Cardiac muscle cell (in vitro differentiated cells and primary cell): ENCODE data around the gene GRPEL1. TPM values are rescaled to one million over a fixed set of nuclear protein-coding genes. Genes with fewer than 3 reads are reported as not detected.

ENCODE experiments used
- DNase-seq, 2 donors: peaks; one replicate each; pipeline versions ENCODE4 v3.0.0 to v3.0.0-alpha.2; 2010 to 2017; ENCODE audit warnings: low read depth in 1 of 2, low spot score in 1 of 2
- H3K27ac ChIP-seq: fragments of 200-600 bp; sonication (generic); 2 replicates; pipeline ENCODE4 v1.5.1; 2016
- H3K27me3 ChIP-seq: fragments of 200-600 bp; sonication (generic); 2 replicates; pipeline ENCODE4 v1.6.0; 2016; ENCODE audit warnings: control low read depth
- H3K36me3 ChIP-seq: fragments of 200-600 bp; sonication (generic); 2 replicates; pipeline ENCODE4 v1.5.1; 2016; ENCODE audit warnings: control low read depth
- H3K4me1 ChIP-seq: fragments of 200-600 bp; sonication (generic); 2 replicates; pipeline ENCODE4 v1.8.1; 2017; ENCODE audit warnings: low read depth, mild to moderate bottlenecking, mixed run types
- H3K4me3 ChIP-seq: fragments of 200-600 bp; sonication (generic); 2 replicates; pipeline ENCODE4 v1.5.1; 2016; ENCODE audit warnings: mild to moderate bottlenecking
- H3K9me3 ChIP-seq: fragments of 200-600 bp; sonication (generic); 2 replicates; pipeline ENCODE4 v1.5.1; 2017; ENCODE audit warnings: low read depth, mild to moderate bottlenecking, control low read depth
- CTCF ChIP-seq: IDR thresholded peaks from 2 replicates; pipeline ENCODE4 v1.5.1; 2012; ENCODE audit warnings: low read depth, mild to moderate bottlenecking, low read length
- polyA plus RNA-seq: library from polyadenylated mRNA; unstranded; fragments of >200 nt; fragmentation: Nextera tagmentation; extraction: Ambion mirVana; gene quantifications from 2 replicates; pipeline ENCODE4 v1.2.1, GENCODE V29; 2016
- total RNA-seq: library from RNA; depleted of rRNA; stranded (reverse); fragments of >200 nt; gene quantifications from 2 replicates; pipeline ENCODE4 v1.2.3, GENCODE V29; 2016

GRPEL1 gene
- total and polyA plus RNA-seq, 2 experiments from 2014 or later = 21.2 to 57.8 TPM

DNA sequence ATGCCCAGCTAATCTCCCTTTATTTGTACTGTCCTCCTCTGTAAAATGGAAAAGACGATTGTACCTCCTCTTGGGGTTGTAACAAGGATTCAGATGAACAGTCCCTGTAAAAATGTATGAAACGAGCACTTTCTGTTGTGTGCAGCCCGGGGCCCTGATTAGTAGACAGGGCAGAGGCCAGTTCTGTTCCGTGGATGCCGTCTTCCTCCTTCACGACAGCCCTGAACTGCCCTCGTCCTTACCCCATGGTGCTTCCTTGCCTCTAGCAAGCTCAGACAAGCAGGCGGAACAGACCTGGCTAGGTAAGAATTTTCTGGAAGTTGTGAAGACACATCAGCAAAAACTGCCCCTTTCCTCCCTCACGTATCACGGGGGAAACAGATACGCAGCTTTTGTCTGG, 47.0 kb downstream of the GRPEL1 start:
- DNase-seq = no peak
- Histone ChIP-seq H3K9me3 (no peaks in the 10 kb centered on the region), H3K4me3 (no peak overlapping the region), H3K36me3 (peaks cover 13% of the 10 kb centered on the region), H3K4me1 (peaks cover 3% of the 10 kb centered on the region), H3K27ac (no peak overlapping the region), H3K27me3 (no peaks in the 10 kb centered on the region)
- no peak for TF ChIP-seq CTCF

DNA sequence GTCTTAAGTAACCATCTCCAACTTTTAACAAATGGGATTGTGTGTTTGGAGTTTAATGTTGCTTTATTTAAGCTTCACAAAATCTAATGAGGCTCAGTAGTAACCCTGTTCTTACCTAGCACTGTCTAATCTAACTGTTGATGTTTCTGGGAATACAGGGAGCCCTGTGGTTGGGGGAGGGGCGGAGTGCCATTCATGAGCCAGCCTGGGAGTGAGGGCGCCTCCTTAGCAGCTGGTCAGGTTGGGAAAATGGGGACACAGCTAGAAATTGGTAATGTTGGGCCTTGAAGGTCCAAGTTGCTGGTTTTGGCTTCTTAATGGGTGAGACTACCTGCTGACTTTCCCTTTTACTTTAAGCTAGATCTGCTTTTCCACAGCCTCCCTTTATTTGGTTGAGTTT, 47.6 kb downstream of the GRPEL1 start:
- Histone ChIP-seq H3K9me3 (no peaks in the 10 kb centered on the region), H3K27ac (no peak overlapping the region), H3K4me3 (no peak overlapping the region), H3K27me3 (no peaks in the 10 kb centered on the region), H3K4me1 (peaks cover 3% of the 10 kb centered on the region), H3K36me3 (peaks cover 13% of the 10 kb centered on the region)
- no peak for DNase-seq
- no peak for TF ChIP-seq CTCF

DNA sequence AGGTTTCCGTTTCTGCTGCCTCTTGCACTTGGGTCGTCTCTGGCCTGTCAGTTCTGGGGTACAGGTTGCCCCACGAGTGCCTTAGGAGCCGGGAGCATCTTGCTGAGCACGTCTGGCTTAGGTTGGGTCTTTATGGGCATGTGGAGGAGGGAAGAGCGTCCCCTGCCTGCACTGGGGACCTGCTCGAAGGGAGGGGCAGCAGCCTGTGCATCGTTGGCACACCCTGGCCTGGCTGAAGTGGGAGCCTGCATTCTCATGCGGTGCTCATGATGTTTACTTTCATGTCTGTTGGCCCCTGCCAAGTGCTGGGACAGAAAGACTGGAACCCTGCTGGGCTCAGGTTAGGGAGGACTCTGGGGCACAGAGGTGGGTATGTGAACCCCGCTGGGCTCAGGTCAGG, 48.5 kb downstream of the GRPEL1 start:
- no peak overlapping the region for H3K4me3 ChIP-seq
- DNase-seq = no peak
- no peaks in the 10 kb centered on the region for H3K9me3 ChIP-seq
- TF ChIP-seq CTCF = no peak
- no peaks in the 10 kb centered on the region for H3K27me3 ChIP-seq
- H3K27ac ChIP-seq = no peak overlapping the region
- peaks cover 15% of the 10 kb centered on the region for H3K36me3 ChIP-seq
- peaks cover 3% of the 10 kb centered on the region for H3K4me1 ChIP-seq

- Histone ChIP-seq H3K36me3 (peaks cover 15% of the 10 kb centered on the region), H3K4me1 (peaks cover 3% of the 10 kb centered on the region), H3K27ac (no peak overlapping the region), H3K4me3 (no peak overlapping the region), H3K9me3 (no peaks in the 10 kb centered on the region), H3K27me3 (no peaks in the 10 kb centered on the region)
- no peak for DNase-seq
- no peak for TF ChIP-seq CTCF
These were observed 49.6 kb downstream of the GRPEL1 start for GRCh38 chr4:7018281-7018680.

DNA sequence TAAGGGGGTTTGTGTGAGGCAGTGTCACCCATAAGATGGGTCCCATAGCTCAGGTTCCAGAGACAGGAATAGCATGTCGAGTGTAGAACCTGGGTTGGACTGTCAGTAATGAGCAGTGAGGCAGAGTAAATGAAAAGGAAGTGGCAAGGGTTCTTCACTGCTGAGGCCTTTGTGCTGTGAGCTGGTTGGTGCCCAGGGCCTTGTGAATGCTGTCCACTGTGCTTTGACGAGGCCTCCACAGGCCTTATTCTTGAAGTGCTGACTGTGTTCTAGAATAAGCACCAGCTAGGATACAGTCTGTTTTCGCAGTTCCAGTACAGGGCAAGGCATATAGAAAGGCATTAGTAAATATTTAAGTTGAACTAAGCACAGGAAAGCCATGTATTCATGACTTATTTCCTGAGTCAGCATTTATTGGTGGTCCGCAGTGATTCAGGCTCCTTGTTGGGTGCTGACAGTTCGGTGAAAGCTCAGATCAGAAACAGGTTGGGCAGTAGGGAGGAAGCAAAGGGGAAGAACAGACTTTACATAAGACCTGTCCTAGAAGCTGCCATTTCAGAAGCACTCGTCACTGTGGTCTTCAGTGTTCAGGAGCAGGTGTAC, 50.3 kb downstream of the GRPEL1 start:
- Histone ChIP-seq H3K9me3 (no peaks in the 10 kb centered on the region), H3K27ac (no peak overlapping the region), H3K36me3 (peaks cover 14% of the 10 kb centered on the region), H3K4me1 (peaks cover 3% of the 10 kb centered on the region), H3K27me3 (no peaks in the 10 kb centered on the region), H3K4me3 (no peak overlapping the region)
- TF ChIP-seq CTCF = no peak
- DNase-seq = no peak
